Mesendoderm (in vitro differentiated cells): ENCODE measurements around the gene BTNL2.
A peak's percentile ranks its signal among the peaks of the same experiment; 100 is the strongest.

Experiments
- DNase-seq: peaks from one replicate; pipeline ENCODE4 v3.0.0; 2013
- H2AK5ac ChIP-seq: 2 replicates; pipeline ENCODE4 v1.6.1; 2013; ENCODE audit warnings: low read length, inconsistent platforms
- H2BK120ac ChIP-seq: 2 replicates; pipeline ENCODE4 v1.6.1; 2013; ENCODE audit warnings: low read depth, mild to moderate bottlenecking, low read length, moderate library complexity, mixed read lengths
- H2BK15ac ChIP-seq: replicated peaks from 2 replicates; pipeline ENCODE4 v1.6.1; 2013; ENCODE audit warnings: low read depth, mild to moderate bottlenecking, moderate library complexity
- H2BK5ac ChIP-seq: 2 replicates; pipeline ENCODE4 v1.6.1; 2013; ENCODE audit warnings: low read length, inconsistent platforms
- H3K18ac ChIP-seq: 2 replicates; pipeline ENCODE4 v1.6.1; 2013; ENCODE audit warnings: mild to moderate bottlenecking, low read length, mixed read lengths
- H3K23ac ChIP-seq: one replicate; pipeline ENCODE4 v1.6.1; 2013; ENCODE audit warnings: low read length
- H3K27ac ChIP-seq: 2 replicates; pipeline ENCODE4 v1.5.1; 2013; ENCODE audit warnings: low read depth, mild to moderate bottlenecking, inconsistent platforms, low read length, moderate library complexity
- H3K27me3 ChIP-seq: 2 replicates; pipeline ENCODE4 v1.6.1; 2013; ENCODE audit warnings: low read length, control low read depth, mild to moderate bottlenecking, inconsistent platforms; ENCODE audit not compliant: insufficient read depth, poor library complexity
- H3K36me3 ChIP-seq: 2 replicates; pipeline ENCODE4 v1.6.1; 2013; ENCODE audit warnings: low read length, inconsistent platforms; ENCODE audit not compliant: control insufficient read depth, insufficient read depth
- H3K4ac ChIP-seq: one replicate; pipeline ENCODE4 v1.6.1; 2013; ENCODE audit warnings: low read depth, mild to moderate bottlenecking, low read length, moderate library complexity
- H3K4me1 ChIP-seq: 2 replicates; pipeline ENCODE4 v1.6.1; 2013; ENCODE audit warnings: low read depth, low read length, inconsistent platforms; ENCODE audit not compliant: control insufficient read depth
- H3K4me2 ChIP-seq: 2 replicates; pipeline ENCODE4 v1.6.1; 2013; ENCODE audit warnings: low read length
- H3K4me3 ChIP-seq: 2 replicates; pipeline ENCODE4 v1.5.1; 2013; ENCODE audit warnings: mild to moderate bottlenecking, low read length
- H3K56ac ChIP-seq: one replicate; pipeline ENCODE4 v1.6.1; 2013; ENCODE audit warnings: low read length
- H3K79me1 ChIP-seq: 2 replicates; pipeline ENCODE4 v1.6.1; 2013; ENCODE audit warnings: low read length, inconsistent platforms
- H3K79me2 ChIP-seq: 2 replicates; pipeline ENCODE4 v1.6.1; 2013; ENCODE audit warnings: mild to moderate bottlenecking, low read length; ENCODE audit not compliant: control insufficient read depth, insufficient read depth
- H3K9ac ChIP-seq: 2 replicates; pipeline ENCODE4 v1.6.1; 2013; ENCODE audit warnings: low read length, inconsistent platforms
- H4K5ac ChIP-seq: one replicate; pipeline ENCODE4 v1.6.1; 2013; ENCODE audit warnings: low read length
- H4K8ac ChIP-seq: one replicate; pipeline ENCODE4 v1.6.1; 2013; ENCODE audit warnings: low read depth, mild to moderate bottlenecking, control low read depth, low read length, moderate library complexity
- WGBS: extraction: QIAGEN DNeasy Blood & Tissue Kit; methylation state at CpG from one replicate; pipeline ENCODE4 v1.1.7; 2013; ENCODE audit warnings: low lambda C conversion rate, missing lambda C conversion rate; ENCODE audit not compliant: insufficient coverage; ENCODE audit errors: extremely low coverage; 5-methylcytosine and 5-hydroxymethylcytosine counted together

Gene BTNL2

GRCh38 chr6:32442977-32443552, 36.1 kb upstream of the BTNL2 start:
- DNase-seq: no peak
- H4K8ac ChIP-seq: no peak overlapping the region
- H3K79me1 ChIP-seq: no peaks in the 10 kb centered on the region
- H3K23ac ChIP-seq: no peak overlapping the region
- H2AK5ac ChIP-seq: no peak overlapping the region
- H3K27me3 ChIP-seq: no peaks in the 10 kb centered on the region
- no peak overlapping the region for H3K56ac ChIP-seq
- H3K4me1 ChIP-seq: no peaks in the 10 kb centered on the region
- no peak overlapping the region for H3K4ac ChIP-seq
- H3K27ac ChIP-seq: no peak overlapping the region
- H3K9ac ChIP-seq: no peak overlapping the region
- no peak overlapping the region for H3K4me3 ChIP-seq
- H3K36me3 ChIP-seq: no peaks in the 10 kb centered on the region
- no peak overlapping the region for H2BK5ac ChIP-seq
- no peak overlapping the region for H3K18ac ChIP-seq
- no peaks in the 10 kb centered on the region for H3K79me2 ChIP-seq
- no peak overlapping the region for H2BK120ac ChIP-seq
- H3K4me2 ChIP-seq: no peak overlapping the region
- WGBS: no CpG with 5 or more reads among the region's 8 CpGs
- H2BK15ac ChIP-seq: no peak overlapping the region
- no peak overlapping the region for H4K5ac ChIP-seq

- Histone ChIP-seq H2BK5ac (no peak overlapping the region), H3K4ac (no peak overlapping the region), H3K79me1 (no peaks in the 10 kb centered on the region), H4K5ac (no peak overlapping the region), H3K4me2 (no peak overlapping the region), H3K56ac (no peak overlapping the region), H3K4me1 (no peaks in the 10 kb centered on the region), H3K23ac (no peak overlapping the region), H3K18ac (no peak overlapping the region), H3K79me2 (no peaks in the 10 kb centered on the region), H3K4me3 (no peak overlapping the region), H3K27me3 (no peaks in the 10 kb centered on the region), H4K8ac (no peak overlapping the region), H3K9ac (no peak overlapping the region), H2BK120ac (no peak overlapping the region), H3K27ac (no peak overlapping the region), H2AK5ac (no peak overlapping the region), H3K36me3 (no peaks in the 10 kb centered on the region), H2BK15ac (no peak overlapping the region)
- WGBS: no CpG with 5 or more reads among the region's 7 CpGs
- DNase-seq: no peak
These were observed 35.3 kb upstream of the BTNL2 start for GRCh38 chr6:32442243-32442667.

- no peak within 1 kb of the TSS for H3K9ac ChIP-seq
- H3K36me3 ChIP-seq: no peaks in the 10 kb centered on the region
- no peak within 1 kb of the TSS for H2BK15ac ChIP-seq
- no peak within 1 kb of the TSS for H4K8ac ChIP-seq
- no peak within 1 kb of the TSS for H3K23ac ChIP-seq
- no peak within 1 kb of the TSS for H2BK120ac ChIP-seq
- no CpG with 5 or more reads among the region's 9 CpGs for WGBS
- peak; percentile 77 for DNase-seq
- no peak within 1 kb of the TSS for H3K18ac ChIP-seq
- H3K4me1 ChIP-seq: no peaks in the 10 kb centered on the region
- peaks cover under 1% of the 10 kb centered on the region for H3K27me3 ChIP-seq
- no peak within 1 kb of the TSS for H2BK5ac ChIP-seq
- no peak within 1 kb of the TSS for H3K56ac ChIP-seq
- H3K27ac ChIP-seq: no peak within 1 kb of the TSS
- H3K79me2 ChIP-seq: no peaks in the 10 kb centered on the region
- peak within 1 kb of the TSS; percentile 23 for H3K4me2 ChIP-seq
- no peak within 1 kb of the TSS for H4K5ac ChIP-seq
- H2AK5ac ChIP-seq: no peak within 1 kb of the TSS
- no peaks in the 10 kb centered on the region for H3K79me1 ChIP-seq
- H3K4ac ChIP-seq: no peak within 1 kb of the TSS
- H3K4me3 ChIP-seq: no peak within 1 kb of the TSS
These were observed 32.7 kb upstream of the BTNL2 start, which contains the start of gene HLA-DRA for GRCh38 chr6:32439602-32440214. Gene HLA-DRA, plus strand, starts transcription at chr6:32439887. Its CDS starts 64 bp downstream, at chr6:32439951.

DNA sequence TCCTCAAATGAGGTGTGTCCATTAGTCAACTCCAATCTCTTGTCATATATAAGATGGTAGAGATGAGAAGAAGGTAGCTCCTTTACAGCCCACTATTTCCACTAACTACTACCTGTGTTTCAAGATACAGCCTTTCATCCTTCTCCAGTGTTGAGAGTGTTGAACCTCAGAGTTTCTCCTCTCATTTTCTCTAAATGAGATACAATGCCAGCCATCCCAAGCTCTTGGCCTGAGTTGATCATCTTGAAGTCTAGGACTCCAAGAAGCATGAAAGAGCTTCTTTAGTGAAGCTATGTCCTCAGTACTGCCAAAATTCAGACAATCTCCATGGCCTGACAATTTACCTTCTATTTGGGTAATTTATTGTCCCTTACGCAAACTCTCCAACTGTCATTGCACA, 32.2 kb upstream of the BTNL2 start:
- no peak overlapping the region for H4K8ac ChIP-seq
- WGBS: no CpG with 5 or more reads among the region's 1 CpG

DNA sequence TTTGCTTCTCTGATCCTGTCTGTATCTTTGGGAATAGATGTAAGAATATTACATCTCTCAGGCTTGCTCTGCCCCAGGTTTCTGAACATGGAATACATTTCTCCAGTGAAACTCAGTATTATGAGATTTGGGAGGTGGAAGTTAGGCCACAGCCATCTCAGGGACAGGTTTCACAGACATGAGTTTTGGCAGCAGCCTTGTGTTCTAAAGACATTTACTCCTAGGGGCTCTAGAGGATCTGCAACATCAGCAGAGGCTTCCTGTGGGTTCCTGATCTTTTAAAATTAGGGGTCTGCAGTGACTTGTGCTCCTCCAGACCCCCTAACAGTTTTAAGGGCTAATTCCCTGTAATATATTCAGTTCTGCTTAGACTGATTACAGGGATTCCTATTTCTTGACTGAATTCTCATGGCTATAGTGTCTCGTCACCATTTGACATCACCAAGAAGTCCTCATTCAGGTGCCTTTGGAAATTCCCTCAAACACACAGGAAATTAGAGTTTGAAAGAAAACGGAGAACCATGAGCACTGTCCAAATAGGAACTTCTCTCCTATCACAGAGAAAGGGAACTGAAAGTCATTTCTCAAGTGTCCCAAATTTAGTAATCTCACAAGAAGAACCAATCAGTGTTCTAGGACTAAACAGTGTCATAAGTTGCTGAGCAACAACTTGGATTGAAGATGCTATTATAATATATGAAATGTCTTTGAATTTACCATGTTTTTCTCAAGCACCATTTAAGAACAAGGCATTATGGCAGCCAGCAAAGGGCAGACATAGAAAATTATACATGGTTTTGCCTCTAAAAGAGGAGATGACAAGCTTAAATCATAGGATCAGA, 30.2 kb upstream of the BTNL2 start:
- H3K18ac ChIP-seq: no peak overlapping the region
- no peak overlapping the region for H4K8ac ChIP-seq
- no CpG with 5 or more reads among the region's 2 CpGs for WGBS
- DNase-seq: no peak
- no peak overlapping the region for H3K23ac ChIP-seq
- no peaks in the 10 kb centered on the region for H3K79me2 ChIP-seq
- no peak overlapping the region for H3K56ac ChIP-seq
- no peaks in the 10 kb centered on the region for H3K4me1 ChIP-seq
- H3K4me2 ChIP-seq: no peak overlapping the region
- no peak overlapping the region for H2AK5ac ChIP-seq
- H2BK5ac ChIP-seq: no peak overlapping the region
- H3K79me1 ChIP-seq: no peaks in the 10 kb centered on the region
- no peak overlapping the region for H3K9ac ChIP-seq
- H2BK120ac ChIP-seq: no peak overlapping the region
- H3K27me3 ChIP-seq: peaks cover 1% of the 10 kb centered on the region
- no peak overlapping the region for H4K5ac ChIP-seq
- no peak overlapping the region for H3K4me3 ChIP-seq
- no peaks in the 10 kb centered on the region for H3K36me3 ChIP-seq
- no peak overlapping the region for H3K27ac ChIP-seq
- H3K4ac ChIP-seq: no peak overlapping the region
- H2BK15ac ChIP-seq: no peak overlapping the region

More for the DNA sequence above, 32.2 kb upstream of the BTNL2 start:
- Histone ChIP-seq H3K4ac (no peak overlapping the region), H4K5ac (no peak overlapping the region), H3K27me3 (peaks cover 1% of the 10 kb centered on the region), H3K27ac (no peak overlapping the region), H3K36me3 (no peaks in the 10 kb centered on the region), H3K18ac (no peak overlapping the region), H2AK5ac (no peak overlapping the region), H3K23ac (no peak overlapping the region), H2BK5ac (no peak overlapping the region), H3K79me2 (no peaks in the 10 kb centered on the region), H2BK120ac (no peak overlapping the region), H3K79me1 (no peaks in the 10 kb centered on the region), H3K9ac (no peak overlapping the region), H3K56ac (no peak overlapping the region), H2BK15ac (no peak overlapping the region), H3K4me3 (no peak overlapping the region), H3K4me1 (no peaks in the 10 kb centered on the region), H3K4me2 (no peak overlapping the region)
- no peak for DNase-seq
